HG03442 (cell line): ENCODE measurements around the gene C2orf80.
"Not testable (repeated sequence)": the region's sequence is repeated elsewhere in the genome, so short reads cannot be mapped to it uniquely, and the experiment has no call there.

ENCODE experiments used
- ATAC-seq: cut with Tn5 transposase; IDR thresholded peaks from one replicate; pipeline ENCODE4 v1.9.1; 2021; ENCODE audit warnings: mild to moderate bottlenecking, moderate library complexity; ENCODE audit not compliant: unreplicated experiment

The C2orf80 gene

GRCh38 chr2:208189810-208190503 is at the start of gene C2orf80:
C2orf80 (minus strand) TSS chr2:208190030; CDS start chr2:208186986, 3,044 bp downstream.
- ATAC-seq, result no peak

- no peak for ATAC-seq
Measured at GRCh38 chr2:208235860-208236259, 46.0 kb upstream of the C2orf80 start.

GRCh38 chr2:208234786-208235185 is 45.0 kb upstream of the C2orf80 start:
- no peak for ATAC-seq

- ATAC-seq, result no peak
Measured at GRCh38 chr2:208228476-208228875, 38.6 kb upstream of the C2orf80 start.

GRCh38 chr2:208227581-208228232 is 37.9 kb upstream of the C2orf80 start:
- no peak for ATAC-seq

- ATAC-seq, result no peak
Measured at GRCh38 chr2:208224802-208225201, 35.0 kb upstream of the C2orf80 start.

GRCh38 chr2:208222351-208222750 is 32.5 kb upstream of the C2orf80 start:
- ATAC-seq, result no peak

GRCh38 chr2:208221873-208222272 is 32.0 kb upstream of the C2orf80 start:
- not testable (repeated sequence) for ATAC-seq

- no peak for ATAC-seq
Measured at GRCh38 chr2:208210688-208211451, 21.0 kb upstream of the C2orf80 start.

GRCh38 chr2:208208335-208209085 is 18.7 kb upstream of the C2orf80 start:
- no peak for ATAC-seq

GRCh38 chr2:208207769-208208168 is 17.9 kb upstream of the C2orf80 start:
- ATAC-seq, result no peak

GRCh38 chr2:208204166-208204565 is 14.3 kb upstream of the C2orf80 start:
- ATAC-seq, result no peak

GRCh38 chr2:208195531-208195930 is 5.7 kb upstream of the C2orf80 start:
- ATAC-seq, result no peak

- ATAC-seq, result no peak
Measured at GRCh38 chr2:208192611-208193236, 2.9 kb upstream of the C2orf80 start.

- no peak for ATAC-seq
Measured at GRCh38 chr2:208189069-208189809, 591 bp downstream of the C2orf80 start.

- ATAC-seq, result no peak
Measured at GRCh38 chr2:208186893-208187292, 2.9 kb downstream of the C2orf80 start.

GRCh38 chr2:208186465-208186864 is 3.4 kb downstream of the C2orf80 start:
- ATAC-seq, result no peak

GRCh38 chr2:208183972-208184705 is 5.7 kb downstream of the C2orf80 start:
- no peak for ATAC-seq

GRCh38 chr2:208183526-208183925 is 6.3 kb downstream of the C2orf80 start:
- no peak for ATAC-seq
